Effector memory CD4-positive, alpha-beta T cell (primary cell): ENCODE data around the gene ST6GAL1.
"Not testable (repeated sequence)": the region's sequence is repeated elsewhere in the genome, so short reads cannot be mapped to it uniquely, and the experiment has no call there.

Source experiments
- DNase-seq, 3 donors: peaks; one replicate each; pipeline ENCODE4 v3.0.0-alpha.2; 2020
- H3K27ac ChIP-seq: 2 replicates; pipeline ENCODE4 v1.7.0; 2013; ENCODE audit warnings: mild to moderate bottlenecking, low read length, moderate library complexity; ENCODE audit not compliant: insufficient read depth, poor library complexity, severe bottlenecking
- H3K27me3 ChIP-seq: replicated peaks from 2 replicates; pipeline ENCODE4 v1.7.0; 2013; ENCODE audit warnings: mild to moderate bottlenecking, low read length; ENCODE audit not compliant: insufficient read depth, control insufficient read depth, poor library complexity, severe bottlenecking
- H3K36me3 ChIP-seq: 2 replicates; pipeline ENCODE4 v1.7.0; 2013; ENCODE audit warnings: mild to moderate bottlenecking, low read length, moderate library complexity; ENCODE audit not compliant: control insufficient read depth, insufficient read depth
- H3K4me1 ChIP-seq: 2 replicates; pipeline ENCODE4 v1.7.0; 2013; ENCODE audit warnings: low read length, mild to moderate bottlenecking; ENCODE audit not compliant: control insufficient read depth, insufficient read depth, poor library complexity, severe bottlenecking
- H3K4me3 ChIP-seq: 2 replicates; pipeline ENCODE4 v1.7.0; 2013; ENCODE audit warnings: low read length, low read depth, mild to moderate bottlenecking; ENCODE audit not compliant: insufficient read depth, poor library complexity, severe bottlenecking
- H3K9me3 ChIP-seq: 2 replicates; pipeline ENCODE4 v1.7.0; 2013; ENCODE audit warnings: mild to moderate bottlenecking, low read length, moderate library complexity; ENCODE audit not compliant: control insufficient read depth

Gene ST6GAL1

GRCh38 chr3:186991470-186991869, 61.1 kb downstream of the ST6GAL1 start:
- Histone ChIP-seq H3K4me1 (peaks cover 5% of the 10 kb centered on the region), H3K4me3 (no peak overlapping the region), H3K27me3 (no peaks in the 10 kb centered on the region), H3K9me3 (no peaks in the 10 kb centered on the region), H3K27ac (no peak overlapping the region), H3K36me3 (peaks cover 19% of the 10 kb centered on the region)
- no peak for DNase-seq

- H3K27me3 ChIP-seq, H3K9me3 ChIP-seq, DNase-seq, H3K4me1 ChIP-seq, H3K27ac ChIP-seq, H3K4me3 ChIP-seq: not testable (repeated sequence)
- peaks cover 19% of the 10 kb centered on the region for H3K36me3 ChIP-seq
Observed at GRCh38 chr3:186992096-186992495, 61.8 kb downstream of the ST6GAL1 start.

DNA sequence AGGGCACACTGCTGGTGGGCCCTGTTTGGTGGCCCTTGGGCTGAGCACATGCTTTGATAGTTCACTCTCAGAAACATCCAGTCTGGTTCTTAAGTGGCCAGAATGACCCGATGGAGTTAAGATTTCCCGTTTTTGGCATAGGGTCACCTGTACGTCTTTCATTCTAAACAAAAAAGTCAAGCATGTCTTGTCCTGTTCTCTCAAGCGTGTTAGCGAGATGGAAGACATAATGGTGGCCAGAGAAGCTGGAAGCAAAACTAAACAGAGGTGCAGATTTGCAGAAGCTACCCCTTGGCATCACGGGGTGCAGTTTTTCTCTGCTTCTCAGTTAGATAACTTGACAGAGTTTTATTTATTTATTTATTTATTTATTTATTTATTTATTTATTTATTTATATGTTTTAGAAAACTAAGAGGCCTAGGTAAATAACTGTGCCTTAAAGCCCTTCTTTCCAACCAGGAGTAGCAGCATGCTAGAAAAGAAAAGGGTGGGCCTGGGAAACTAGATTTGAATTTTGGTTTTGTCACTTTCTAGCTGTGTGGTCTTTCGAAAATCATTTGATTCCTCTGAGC, 63.0 kb downstream of the ST6GAL1 start:
- no peak for DNase-seq
- H3K27me3 ChIP-seq: no peaks in the 10 kb centered on the region
- peaks cover 2% of the 10 kb centered on the region for H3K4me1 ChIP-seq
- H3K9me3 ChIP-seq: no peaks in the 10 kb centered on the region
- H3K36me3 ChIP-seq: peaks cover 19% of the 10 kb centered on the region
- H3K27ac ChIP-seq: no peak overlapping the region
- H3K4me3 ChIP-seq: no peak overlapping the region

DNA sequence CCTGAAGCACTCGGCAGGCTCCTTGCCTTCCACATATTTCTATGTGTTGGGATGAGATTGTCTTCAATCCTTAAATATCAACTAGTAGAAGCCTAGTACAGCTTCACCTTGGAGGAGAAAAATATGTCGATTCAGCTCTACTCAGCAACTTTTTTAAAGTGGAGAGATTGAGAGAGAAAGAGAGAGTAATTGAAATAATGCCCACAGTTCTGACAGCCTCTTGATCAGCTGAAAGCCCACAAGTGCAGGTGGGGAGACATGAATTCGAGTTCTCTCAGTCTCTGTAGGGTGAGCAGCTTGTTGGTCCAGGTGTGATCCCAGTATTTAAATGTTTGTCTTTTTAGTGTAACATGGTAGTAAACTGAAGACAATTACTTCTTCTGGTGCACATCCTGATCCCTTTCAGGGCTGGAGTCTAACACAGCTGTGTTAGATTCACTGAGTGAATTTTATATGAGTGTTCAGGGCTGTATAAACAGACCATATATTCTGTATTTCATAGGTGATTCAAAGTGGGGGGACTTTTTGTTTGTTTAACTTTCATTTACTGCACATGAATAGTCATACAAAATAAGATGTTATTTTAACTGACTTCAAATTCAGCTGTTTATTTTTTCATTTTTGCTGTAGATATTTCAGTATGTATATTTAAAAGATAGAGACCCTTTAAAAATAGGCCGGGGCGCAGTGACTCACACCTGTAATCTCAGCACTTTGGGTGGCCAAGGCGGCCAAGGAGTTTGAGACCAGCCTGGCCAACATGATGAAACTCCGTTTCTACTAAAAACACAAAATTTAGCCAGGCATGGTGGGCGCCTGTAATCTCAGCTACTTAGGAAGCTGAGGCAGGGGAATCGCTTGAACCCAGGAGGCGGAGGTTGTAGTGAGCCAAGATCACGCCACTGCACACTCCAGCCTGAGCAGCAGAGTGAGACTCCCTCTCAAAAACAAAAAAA, 64.0 kb downstream of the ST6GAL1 start:
- Histone ChIP-seq H3K9me3 (no peaks in the 10 kb centered on the region), H3K27me3 (no peaks in the 10 kb centered on the region), H3K4me1 (peaks cover 2% of the 10 kb centered on the region), H3K27ac (no peak overlapping the region), H3K4me3 (no peak overlapping the region), H3K36me3 (peaks cover 23% of the 10 kb centered on the region)
- no peak for DNase-seq

GRCh38 chr3:186996356-186996755, 66.0 kb downstream of the ST6GAL1 start:
- no peaks in the 10 kb centered on the region for H3K27me3 ChIP-seq
- H3K4me3 ChIP-seq: no peak overlapping the region
- no peak for DNase-seq
- no peaks in the 10 kb centered on the region for H3K9me3 ChIP-seq
- H3K36me3 ChIP-seq: peaks cover 10% of the 10 kb centered on the region
- no peaks in the 10 kb centered on the region for H3K4me1 ChIP-seq
- no peak overlapping the region for H3K27ac ChIP-seq

DNA sequence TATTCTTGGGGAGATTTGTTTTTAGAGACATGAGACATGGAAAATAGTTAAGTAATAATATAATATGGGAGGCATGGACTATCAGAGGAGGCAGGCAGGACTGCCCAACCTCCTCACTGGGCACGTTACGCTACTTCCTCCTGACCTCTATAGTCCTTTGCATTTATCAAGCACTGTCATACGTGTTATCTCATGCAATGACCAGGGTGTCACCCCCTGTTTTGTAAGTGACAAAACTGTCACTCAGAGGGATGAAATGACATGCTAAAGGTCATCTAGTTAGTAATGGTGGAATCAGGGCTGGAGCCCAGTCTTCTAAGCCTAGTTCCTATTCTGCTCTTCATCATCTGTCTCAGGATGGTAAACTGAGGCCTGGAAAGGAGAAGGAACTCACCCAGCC, 66.7 kb downstream of the ST6GAL1 start:
- no peak for DNase-seq
- no peaks in the 10 kb centered on the region for H3K4me1 ChIP-seq
- peaks cover 4% of the 10 kb centered on the region for H3K36me3 ChIP-seq
- H3K27me3 ChIP-seq: no peaks in the 10 kb centered on the region
- H3K27ac ChIP-seq: no peak overlapping the region
- H3K4me3 ChIP-seq: no peak overlapping the region
- H3K9me3 ChIP-seq: no peaks in the 10 kb centered on the region

- Histone ChIP-seq H3K4me3 (no peak overlapping the region), H3K27ac (no peak overlapping the region)
- DNase-seq: no peak
Observed at GRCh38 chr3:186997473-186997939, 67.2 kb downstream of the ST6GAL1 start.

GRCh38 chr3:186998937-186999368, 68.6 kb downstream of the ST6GAL1 start:
- H3K36me3 ChIP-seq: peaks cover 4% of the 10 kb centered on the region
- H3K27ac ChIP-seq: no peak overlapping the region
- H3K4me3 ChIP-seq: no peak overlapping the region

More at GRCh38 chr3:186997473-186997939, 67.2 kb downstream of the ST6GAL1 start:
- Histone ChIP-seq H3K9me3 (no peaks in the 10 kb centered on the region), H3K36me3 (peaks cover 4% of the 10 kb centered on the region), H3K4me1 (no peaks in the 10 kb centered on the region), H3K27me3 (no peaks in the 10 kb centered on the region)

DNA sequence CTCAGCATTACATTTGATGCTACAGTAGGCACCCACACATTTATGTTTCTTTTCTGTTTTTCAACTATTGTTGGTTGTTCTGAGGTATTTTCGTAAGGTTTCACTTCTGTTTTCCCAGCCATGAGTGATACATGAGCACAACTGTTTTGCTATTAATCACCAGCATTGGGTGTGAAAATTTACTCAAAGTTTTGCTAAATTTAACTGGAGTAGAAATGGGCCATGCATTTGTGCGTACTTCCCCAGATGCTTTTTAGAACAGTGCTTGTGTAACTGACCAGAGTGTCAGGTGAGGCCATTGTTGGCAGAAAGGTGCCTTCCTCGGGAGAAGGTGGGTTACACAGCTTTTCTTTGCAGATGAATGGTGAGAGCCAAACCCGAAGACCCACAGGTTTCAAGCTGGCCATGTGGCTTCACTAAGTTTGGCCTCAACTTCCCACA, 70.4 kb downstream of the ST6GAL1 start:
- Histone ChIP-seq H3K9me3 (no peaks in the 10 kb centered on the region), H3K36me3 (peaks cover 4% of the 10 kb centered on the region), H3K27me3 (no peaks in the 10 kb centered on the region), H3K4me1 (peaks cover 4% of the 10 kb centered on the region), H3K27ac (no peak overlapping the region), H3K4me3 (no peak overlapping the region)
- DNase-seq: no peak

More at GRCh38 chr3:186998937-186999368, 68.6 kb downstream of the ST6GAL1 start:
- Histone ChIP-seq H3K27me3 (no peaks in the 10 kb centered on the region), H3K9me3 (no peaks in the 10 kb centered on the region), H3K4me1 (no peaks in the 10 kb centered on the region)
- DNase-seq: no peak

- no peak for DNase-seq
- no peaks in the 10 kb centered on the region for H3K27me3 ChIP-seq
- H3K9me3 ChIP-seq: no peaks in the 10 kb centered on the region
- H3K4me3 ChIP-seq: no peak overlapping the region
- H3K27ac ChIP-seq: no peak overlapping the region
- H3K4me1 ChIP-seq: peaks cover 18% of the 10 kb centered on the region
- H3K36me3 ChIP-seq: peaks cover 4% of the 10 kb centered on the region
Observed at GRCh38 chr3:187002915-187003314, 72.6 kb downstream of the ST6GAL1 start.
